Right kidney (tissue), 1 donor: ENCODE results near the gene GNG13.
"Not testable (repeated sequence)": the region's sequence is repeated elsewhere in the genome, so short reads cannot be mapped to it uniquely, and the experiment has no call there.

Source experiments
- DNase-seq: peaks from one replicate; pipeline ENCODE4 v3.0.0-alpha.2; 2016

Gene GNG13

GRCh38 chr16:760545-761343, 39.8 kb downstream of the GNG13 start, which contains the start of gene MSLN:
MSLN (plus strand) TSS chr16:760734; CDS start chr16:762681, 1,947 bp downstream.
- peak; percentile 52 for DNase-seq

GRCh38 chr16:760065-760464, 40.5 kb downstream of the GNG13 start:
- no peak for DNase-seq

GRCh38 chr16:759110-759910, 41.2 kb downstream of the GNG13 start:
- DNase-seq, result no peak

GRCh38 chr16:756428-756827, 44.1 kb downstream of the GNG13 start:
- DNase-seq, result no peak

GRCh38 chr16:754656-755055, 45.9 kb downstream of the GNG13 start:
- no peak for DNase-seq

- not testable (repeated sequence) for DNase-seq
Observed at GRCh38 chr16:754121-754607, 46.4 kb downstream of the GNG13 start.

GRCh38 chr16:752007-752312, 48.6 kb downstream of the GNG13 start:
- DNase-seq, result no peak

- no peak for DNase-seq
Observed at GRCh38 chr16:751152-752006, 49.2 kb downstream of the GNG13 start.

- no peak for DNase-seq
Observed at GRCh38 chr16:750485-750884, 50.0 kb downstream of the GNG13 start.

- no peak for DNase-seq
Observed at GRCh38 chr16:749010-749409, 51.5 kb downstream of the GNG13 start.
